T-helper 17 cell (primary cell): ENCODE results near the gene ANTXRL. TPM values are rescaled to one million over a fixed set of nuclear protein-coding genes. Genes with fewer than 3 reads are reported as not detected.
"Not testable (repeated sequence)": the region's sequence is repeated elsewhere in the genome, so short reads cannot be mapped to it uniquely, and the experiment has no call there.

Experiments used
- ATAC-seq: fragments of 150-1000 bp; cut with Tn5 transposase; 2 replicates; pipeline ENCODE4 v1.10.0; 2021; ENCODE audit warnings: mild to moderate bottlenecking, moderate library complexity
- DNase-seq, 3 donors: peaks; one replicate each; pipeline versions ENCODE4 v3.0.0 to v3.0.0-alpha.2; 2020 to 2021
- H3K9me3 ChIP-seq: one replicate; pipeline ENCODE4 v1.7.0; 2013; ENCODE audit warnings: low read length, mild to moderate bottlenecking; ENCODE audit not compliant: control insufficient read depth, poor library complexity, severe bottlenecking
- H3K27ac Mint-ChIP-seq: one replicate; pipeline ENCODE4 v1.8.0; 2022; ENCODE audit warnings: mild to moderate bottlenecking, moderate library complexity, mixed read lengths
- H3K27me3 Mint-ChIP-seq: one replicate; pipeline ENCODE4 v1.8.0; 2022; ENCODE audit warnings: mixed read lengths
- H3K36me3 Mint-ChIP-seq: one replicate; pipeline ENCODE4 v1.8.0; 2022; ENCODE audit warnings: low read depth, mixed read lengths
- H3K4me1 Mint-ChIP-seq: one replicate; pipeline ENCODE4 v1.8.0; 2022; ENCODE audit warnings: mild to moderate bottlenecking, mixed read lengths
- H3K4me3 Mint-ChIP-seq: one replicate; pipeline ENCODE4 v1.8.0; 2022; ENCODE audit warnings: mild to moderate bottlenecking, moderate library complexity, mixed read lengths
- total RNA-seq, 4 donors: library from RNA in 2 of 4; stranded (reverse) in 2 of 4; gene quantifications; one replicate each; pipeline ENCODE4 v1.2.3 and lab custom pipeline; 2022 to 2026

Gene ANTXRL
- total RNA-seq, 2 donors from 2014 or later = not detected

- no peaks in the 10 kb centered on the region for H3K27me3 Mint-ChIP-seq
These were observed 3.5 kb downstream of the ANTXRL start for GRCh38 chr10:46290101-46290886.

DNA sequence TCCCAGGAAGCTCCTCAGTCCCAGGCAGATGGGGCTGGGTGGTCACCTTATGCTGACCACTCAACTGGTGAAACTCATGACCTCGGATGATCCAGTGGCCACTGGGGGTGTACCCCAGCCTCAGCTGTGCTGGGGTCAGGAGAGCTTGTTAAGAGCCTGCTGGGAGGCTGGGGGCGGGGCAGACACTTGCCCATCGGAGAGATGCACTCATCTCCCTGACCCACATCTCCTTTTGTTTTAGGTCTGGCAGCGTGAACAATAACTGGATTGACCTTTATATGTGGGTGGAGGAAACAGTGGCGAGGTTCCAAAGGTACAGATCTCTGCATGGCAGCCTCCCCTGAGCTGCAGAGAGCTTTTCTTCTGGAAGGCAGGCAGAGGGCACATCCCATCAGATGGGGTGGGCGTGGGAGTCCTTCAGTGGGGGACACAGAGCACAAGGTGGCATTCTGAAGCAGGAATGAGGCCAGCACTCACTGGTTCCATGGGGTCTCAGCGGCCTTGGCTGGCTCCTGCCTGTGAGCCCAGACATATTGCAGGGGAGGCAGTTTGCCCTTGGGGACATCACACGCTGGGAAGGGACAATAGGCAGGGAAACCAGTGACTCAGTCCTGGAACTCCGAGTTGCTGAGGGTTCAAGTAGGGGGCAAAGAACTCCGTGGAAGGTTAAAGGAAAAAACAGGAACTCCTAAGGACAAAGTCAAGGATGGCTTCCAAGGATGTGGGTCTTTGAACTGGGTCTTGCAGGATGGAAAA is 5.2 kb downstream of the ANTXRL start:
- H3K4me1 Mint-ChIP-seq = no peaks in the 10 kb centered on the region
- ATAC-seq (no peak), DNase-seq (no peak)
- H3K36me3 Mint-ChIP-seq = peaks cover 5% of the 10 kb centered on the region
- no peak overlapping the region for H3K4me3 Mint-ChIP-seq
- no peaks in the 10 kb centered on the region for H3K27me3 Mint-ChIP-seq
- H3K9me3 ChIP-seq = no peaks in the 10 kb centered on the region
- no peak overlapping the region for H3K27ac Mint-ChIP-seq

More at GRCh38 chr10:46290101-46290886, 3.5 kb downstream of the ANTXRL start:
- DNase-seq (no peak), ATAC-seq (no peak)
- Mint-ChIP-seq H3K27ac (no peak overlapping the region), H3K36me3 (peaks cover 5% of the 10 kb centered on the region), H3K4me1 (peaks cover under 1% of the 10 kb centered on the region), H3K4me3 (no peak overlapping the region)
- H3K9me3 ChIP-seq = no peaks in the 10 kb centered on the region

DNA sequence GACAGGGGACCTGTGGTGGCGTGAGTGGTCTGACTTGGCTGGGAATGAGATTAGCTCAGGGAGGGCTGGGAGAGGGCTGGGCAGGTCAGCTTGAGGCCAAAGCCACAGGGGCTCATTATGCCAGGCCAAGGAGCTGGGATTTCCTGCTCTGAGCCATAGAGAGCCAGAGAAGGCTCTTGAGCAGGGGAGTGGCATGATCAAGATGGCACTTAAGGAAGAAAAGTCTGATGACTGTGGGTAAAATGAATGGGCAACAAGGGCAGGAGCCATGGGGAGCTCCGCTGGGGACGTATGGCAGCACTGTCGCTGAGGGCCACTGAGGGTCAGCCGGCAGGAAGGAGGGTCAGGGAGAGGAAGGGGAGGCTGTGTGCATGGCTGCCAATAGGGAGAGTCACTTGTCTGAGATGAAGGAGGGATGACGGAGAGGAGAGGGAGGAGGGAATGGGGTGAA is 5.8 kb downstream of the ANTXRL start:
- ATAC-seq (no peak), DNase-seq (no peak)
- Mint-ChIP-seq H3K4me3 (no peak overlapping the region), H3K27ac (no peak overlapping the region), H3K27me3 (no peaks in the 10 kb centered on the region), H3K4me1 (no peaks in the 10 kb centered on the region), H3K36me3 (peaks cover 5% of the 10 kb centered on the region)
- no peaks in the 10 kb centered on the region for H3K9me3 ChIP-seq

DNA sequence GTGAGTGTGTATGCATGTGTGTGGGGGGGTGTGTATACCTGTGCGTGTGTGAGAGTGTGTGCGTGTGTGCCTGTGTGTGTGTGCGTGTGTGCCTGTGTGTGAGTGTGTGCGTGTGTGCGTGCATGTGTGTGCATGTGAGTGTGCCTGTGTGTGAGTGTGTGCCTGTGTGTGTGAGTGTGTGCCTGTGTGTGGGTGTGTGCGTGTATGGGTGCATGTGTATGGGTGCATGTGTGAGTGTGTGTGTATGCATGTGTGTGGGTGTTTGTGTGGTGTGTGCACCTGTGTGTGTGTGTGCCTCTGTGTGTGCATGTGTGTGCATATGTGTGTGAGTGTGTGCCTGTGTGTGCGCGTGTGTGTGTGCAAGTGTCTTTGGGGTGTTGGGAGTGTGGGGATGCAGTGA is 6.4 kb downstream of the ANTXRL start:
- H3K9me3 ChIP-seq = no peaks in the 10 kb centered on the region
- peaks cover 5% of the 10 kb centered on the region for H3K4me1 Mint-ChIP-seq
- H3K27ac Mint-ChIP-seq = no peak overlapping the region
- no peak for ATAC-seq
- DNase-seq = no peak
- H3K4me3 Mint-ChIP-seq = no peak overlapping the region
- peaks cover 7% of the 10 kb centered on the region for H3K36me3 Mint-ChIP-seq
- peaks cover 5% of the 10 kb centered on the region for H3K27me3 Mint-ChIP-seq

GRCh38 chr10:46293832-46294640 is 7.2 kb downstream of the ANTXRL start:
- H3K27ac Mint-ChIP-seq = no peak overlapping the region

GRCh38 chr10:46294641-46295220 is 7.9 kb downstream of the ANTXRL start:
- peaks cover 8% of the 10 kb centered on the region for H3K27me3 Mint-ChIP-seq
- no peak overlapping the region for H3K27ac Mint-ChIP-seq
- no peaks in the 10 kb centered on the region for H3K9me3 ChIP-seq
- ATAC-seq (no peak), DNase-seq (no peak)
- peaks cover 9% of the 10 kb centered on the region for H3K36me3 Mint-ChIP-seq
- no peak overlapping the region for H3K4me3 Mint-ChIP-seq
- peaks cover 17% of the 10 kb centered on the region for H3K4me1 Mint-ChIP-seq

More at GRCh38 chr10:46293832-46294640, 7.2 kb downstream of the ANTXRL start:
- Mint-ChIP-seq H3K4me3 (no peak overlapping the region), H3K4me1 (peaks cover 13% of the 10 kb centered on the region), H3K36me3 (peaks cover 9% of the 10 kb centered on the region), H3K27me3 (peaks cover 8% of the 10 kb centered on the region)
- no peaks in the 10 kb centered on the region for H3K9me3 ChIP-seq
- ATAC-seq (no peak), DNase-seq (no peak)

DNA sequence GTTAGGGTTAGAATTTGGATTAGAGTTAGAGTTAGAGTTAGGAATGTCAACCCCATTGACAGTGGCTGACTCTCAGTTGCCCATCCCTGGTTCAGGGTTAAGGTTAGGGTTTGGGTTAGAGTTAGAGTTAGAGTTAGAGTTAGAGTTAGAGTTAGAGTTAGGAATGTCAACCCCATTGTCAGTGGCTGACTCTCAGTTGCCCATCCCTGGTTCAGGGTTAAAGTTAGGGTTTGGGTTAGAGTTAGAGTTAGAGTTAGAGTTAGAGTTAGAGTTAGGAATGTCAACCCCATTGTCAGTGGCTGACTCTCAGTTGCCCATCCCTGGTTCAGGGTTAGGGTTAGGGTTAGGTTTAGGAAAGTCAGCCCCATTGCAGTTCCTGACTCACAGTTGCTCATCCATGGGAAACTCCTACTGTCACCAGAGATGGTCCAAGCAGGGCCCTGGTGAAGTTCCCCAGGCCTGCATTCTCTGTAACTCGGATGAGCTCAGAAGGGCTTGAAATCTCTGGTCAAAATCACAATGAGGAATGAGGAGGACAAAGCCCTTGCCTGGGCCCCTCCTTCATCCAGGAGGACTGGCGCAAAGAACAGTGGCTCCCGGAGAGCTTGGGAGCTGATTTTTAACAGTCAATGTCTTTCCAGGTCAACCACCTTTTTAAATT is 8.7 kb downstream of the ANTXRL start:
- ATAC-seq, H3K27me3 Mint-ChIP-seq: not testable (repeated sequence)

DNA sequence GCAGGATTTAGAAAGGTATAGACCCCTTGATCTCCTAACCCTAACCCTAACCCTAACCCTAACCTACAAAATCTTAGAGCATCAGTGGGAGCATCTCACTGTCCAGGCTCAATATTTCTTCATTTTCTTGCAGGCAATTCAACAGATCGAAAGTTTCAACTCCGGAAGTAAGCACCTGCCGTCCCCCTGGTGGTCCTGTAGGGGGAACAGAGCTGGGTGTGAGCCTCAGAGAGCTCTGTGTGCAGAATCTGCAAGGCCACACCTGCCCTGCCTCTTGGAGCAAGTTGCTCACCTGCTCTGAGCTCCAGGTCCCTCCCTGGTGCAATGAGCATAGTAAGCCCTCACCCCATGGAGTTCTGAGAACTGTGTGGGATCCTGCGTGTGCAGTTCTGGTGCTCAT is 9.3 kb downstream of the ANTXRL start:
- not testable (repeated sequence) for H3K27me3 Mint-ChIP-seq, DNase-seq, H3K27ac Mint-ChIP-seq, H3K4me3 Mint-ChIP-seq, H3K9me3 ChIP-seq, ATAC-seq, H3K36me3 Mint-ChIP-seq
- peaks cover 23% of the 10 kb centered on the region for H3K4me1 Mint-ChIP-seq

More for the DNA sequence above, 8.7 kb downstream of the ANTXRL start:
- not testable (repeated sequence) for H3K9me3 ChIP-seq, H3K36me3 Mint-ChIP-seq, H3K27ac Mint-ChIP-seq, H3K4me3 Mint-ChIP-seq, DNase-seq
- peaks cover 20% of the 10 kb centered on the region for H3K4me1 Mint-ChIP-seq

- peaks cover 23% of the 10 kb centered on the region for H3K4me1 Mint-ChIP-seq
- ATAC-seq (no peak), DNase-seq (no peak)
- H3K4me3 Mint-ChIP-seq = no peak overlapping the region
- H3K9me3 ChIP-seq = no peaks in the 10 kb centered on the region
- no peak overlapping the region for H3K27ac Mint-ChIP-seq
- peaks cover 8% of the 10 kb centered on the region for H3K27me3 Mint-ChIP-seq
- peaks cover 9% of the 10 kb centered on the region for H3K36me3 Mint-ChIP-seq
These were observed 9.9 kb downstream of the ANTXRL start for GRCh38 chr10:46296641-46297141.

GRCh38 chr10:46297406-46298204 is 10.8 kb downstream of the ANTXRL start:
- H3K27me3 Mint-ChIP-seq = peaks cover 8% of the 10 kb centered on the region
- no peak overlapping the region for H3K4me3 Mint-ChIP-seq
- peaks cover 9% of the 10 kb centered on the region for H3K36me3 Mint-ChIP-seq
- H3K27ac Mint-ChIP-seq = peak overlapping the region; percentile 81
- no peak for ATAC-seq
- peaks cover 23% of the 10 kb centered on the region for H3K4me1 Mint-ChIP-seq
- no peaks in the 10 kb centered on the region for H3K9me3 ChIP-seq
- DNase-seq = no peak

- no peak for DNase-seq
- ATAC-seq = peak; percentile 35
- Mint-ChIP-seq H3K27me3 (peaks cover 8% of the 10 kb centered on the region), H3K27ac (peak overlapping the region; percentile 81), H3K4me3 (peak overlapping the region; percentile 49), H3K4me1 (peaks cover 23% of the 10 kb centered on the region), H3K36me3 (peaks cover 4% of the 10 kb centered on the region)
- no peaks in the 10 kb centered on the region for H3K9me3 ChIP-seq
These were observed 11.9 kb downstream of the ANTXRL start for GRCh38 chr10:46298477-46299285.
